SK-N-MC (cell line): ENCODE measurements around the gene DICER1.

Experiments used
- EZH2 ChIP-seq: fragments of 200-600 bp; sonication (generic); IDR thresholded peaks from one replicate; pipeline ENCODE4 v1.6.1; 2017; ENCODE audit warnings: antibody characterized with exemption
- POLR2AphosphoS5 ChIP-seq: IDR thresholded peaks from 2 replicates; pipeline ENCODE4 v1.6.1; 2012; ENCODE audit warnings: mild to moderate bottlenecking, low read depth, low read length, borderline replicate concordance

GRCh38 chr14:95123891-95124579, 33.3 kb downstream of the DICER1 start:
- TF ChIP-seq POLR2AphosphoS5 (no peak), EZH2 (no peak)
